Gastrocnemius medialis (tissue), 4 donors: Measurements from ENCODE around the gene TWF2. TPM values are rescaled to one million over a fixed set of nuclear protein-coding genes. Genes with fewer than 3 reads are reported as not detected.
A peak's percentile ranks its signal among the peaks of the same experiment; 100 is the strongest.

Experiments
- ATAC-seq, 2 donors: fragments of 150-250 bp; one replicate each; pipeline ENCODE4 v1.9.1; 2016
- DNase-seq, 2 donors: peaks; one replicate each; pipeline ENCODE4 v3.0.0-alpha.2; 2019
- H3K27ac ChIP-seq, 4 donors: fragments of 200-600 bp; sonication (generic); 1 replicate in 1 of 4; 2 replicates in 3 of 4; pipeline ENCODE4 v1.5.1; 2016 to 2018; ENCODE audit warnings: mild to moderate bottlenecking in 2 of 4, moderate library complexity in 1 of 4
- H3K27me3 ChIP-seq, 3 donors: fragments of 200-600 bp; sonication (generic) in 2 of 3; 1 replicate in 1 of 3; 2 replicates in 2 of 3; pipeline versions ENCODE4 v1.5.1 to v1.6.0; 2016 to 2019; ENCODE audit warnings: mild to moderate bottlenecking in 1 of 3, moderate library complexity in 1 of 3
- H3K36me3 ChIP-seq, 2 donors: fragments of 200-600 bp; sonication (generic) in 1 of 2; one replicate each; pipeline ENCODE4 v1.5.1; 2017 to 2018
- H3K4me1 ChIP-seq, 2 donors: fragments of 200-600 bp; sonication (generic) in 1 of 2; one replicate each; pipeline ENCODE4 v1.5.1; 2016 to 2017; ENCODE audit warnings: mild to moderate bottlenecking in 2 of 2
- H3K4me3 ChIP-seq, 4 donors: fragments of 200-600 bp; sonication (generic) in 3 of 4; 1 replicate in 1 of 4; 2 replicates in 3 of 4; pipeline ENCODE4 v1.5.1; 2016 to 2019; ENCODE audit warnings: mild to moderate bottlenecking in 2 of 4
- H3K9me3 ChIP-seq, 3 donors: fragments of 200-600 bp; sonication (generic) in 2 of 3; 1 replicate in 1 of 3; 2 replicates in 2 of 3; pipeline ENCODE4 v1.5.1; 2016 to 2019
- CTCF ChIP-seq, 5 experiments: fragments of 450-650 bp in 3 of 5; fragments of 200-600 bp in 2 of 5; sonication (generic) in 2 of 5; IDR thresholded peaks in 4 of 5; conservative IDR thresholded peaks in 1 of 5; 1 replicate in 4 of 5; 2 replicates in 1 of 5; pipeline ENCODE4 v1.5.1; 2016 to 2019; ENCODE audit warnings: antibody characterized with exemption in 5 of 5, mild to moderate bottlenecking in 3 of 5, moderate library complexity in 3 of 5
- POLR2A ChIP-seq, 2 donors: fragments of 450-650 bp; IDR thresholded peaks; one replicate each; pipeline ENCODE4 v1.6.1; 2017; ENCODE audit warnings: antibody characterized with exemption in 2 of 2, mild to moderate bottlenecking in 2 of 2, moderate library complexity in 2 of 2
- in situ Hi-C, 4 donors: fragments of 200-750 bp; cut with MboI; loops; one replicate each; pipeline versions ENCODE4 v1.15.0 to v1.8.0; 2017; ENCODE audit warnings: low sequenced_read_pairs in 4 of 4
- intact Hi-C: fragments of 100-400 bp; cut with DNase I; formaldehyde crosslinking; loops from one replicate; pipeline ENCODE4 v1.15.1; 2023; ENCODE audit warnings: low total_unique reads
- total RNA-seq, 4 donors: library from RNA; depleted of rRNA; stranded (reverse); fragments of >200 nt; gene quantifications; one replicate each; pipeline versions ENCODE4 v1.1.0 to v1.2.3, GENCODE V29; 2016

Gene TWF2
- total RNA-seq, 4 donors from 2014 or later: 99.2 to 222 (median 168) TPM

- no peaks in the 10 kb centered on the region for H3K9me3 ChIP-seq
- peak overlapping the region; percentile 83 to 100 (median 86) for H3K4me3 ChIP-seq
- TF ChIP-seq POLR2A (IDR thresholded peaks at IDR 0.05): no peak
- no peak for TF ChIP-seq CTCF (IDR thresholded peaks at IDR 0.05 in 4 of 5, conservative IDR thresholded peaks at IDR 0.05 in 1 of 5)
- no peak for ATAC-seq
- no peak for DNase-seq
- H3K36me3 ChIP-seq: peaks cover 0 to 45% of the 10 kb centered on the region in 2 donors
- in situ Hi-C loops (no loop called here), intact Hi-C loops (loop anchor here (2.0 kb wide), 1 partner anchor 44 kb away; the partner anchor contains the start of gene POC1A)
- peak overlapping the region; percentile 88 to 97 (median 92) for H3K27ac ChIP-seq
- peaks cover 30 to 34% of the 10 kb centered on the region in 2 donors for H3K4me1 ChIP-seq
- no peaks in the 10 kb centered on the region for H3K27me3 ChIP-seq
These were observed 40.0 kb downstream of the TWF2 start for GRCh38 chr3:52198643-52199608.

- Histone ChIP-seq H3K9me3 (no peaks in the 10 kb centered on the region), H3K36me3 (peaks cover 0 to 36% of the 10 kb centered on the region in 2 donors), H3K27ac (peak within 1 kb of the TSS; percentile 88 to 97 (median 92)), H3K4me1 (peaks cover 30 to 34% of the 10 kb centered on the region in 2 donors), H3K27me3 (no peaks in the 10 kb centered on the region), H3K4me3 (peak within 1 kb of the TSS; percentile 83 to 100 (median 86))
- in situ Hi-C loops: no loop called here
- TF ChIP-seq CTCF (IDR thresholded peaks at IDR 0.05 in 4 of 5, conservative IDR thresholded peaks at IDR 0.05 in 1 of 5) (peak in 3 of 5 experiments; percentile 22 to 42 (median 25)), POLR2A (IDR thresholded peaks at IDR 0.05) (peak; percentile 85 to 96)
- peak; percentile 75 to 90 for DNase-seq
- intact Hi-C loops: loop anchor here (2.0 kb wide), 1 partner anchor 43 kb away; the partner anchor contains the start of gene POC1A
- peak; percentile 89 to 92 for ATAC-seq
These were observed 40.9 kb downstream of the TWF2 start, which contains the start of gene ALAS1 for GRCh38 chr3:52197842-52198625. Gene ALAS1 (plus strand): TSS chr3:52198160. CDS start chr3:52199242, 1,082 bp downstream.

- ATAC-seq (no peak), DNase-seq (no peak)
- Histone ChIP-seq H3K27ac (peak overlapping the region; percentile 88 to 97 (median 92)), H3K9me3 (no peaks in the 10 kb centered on the region), H3K4me3 (peak overlapping the region; percentile 83 to 100 (median 86)), H3K4me1 (peaks cover 30 to 34% of the 10 kb centered on the region in 2 donors), H3K36me3 (peaks cover 0 to 30% of the 10 kb centered on the region in 2 donors), H3K27me3 (no peaks in the 10 kb centered on the region)
- intact Hi-C loops: no loop called here
- no peak for TF ChIP-seq CTCF (IDR thresholded peaks at IDR 0.05 in 4 of 5, conservative IDR thresholded peaks at IDR 0.05 in 1 of 5)
- TF ChIP-seq POLR2A (IDR thresholded peaks at IDR 0.05): no peak
- in situ Hi-C loops: no loop called here
These were observed 41.5 kb downstream of the TWF2 start for GRCh38 chr3:52197499-52197841.

GRCh38 chr3:52196977-52197376, 42.0 kb downstream of the TWF2 start:
- intact Hi-C loops: no loop called here
- Histone ChIP-seq H3K4me3 (no peak overlapping the region), H3K36me3 (peaks cover 0 to 25% of the 10 kb centered on the region in 2 donors), H3K9me3 (no peaks in the 10 kb centered on the region), H3K4me1 (peaks cover 30 to 34% of the 10 kb centered on the region in 2 donors), H3K27ac (peak overlapping the region in 3 of 4 donors; percentile 90 to 97 (median 94)), H3K27me3 (no peaks in the 10 kb centered on the region)
- in situ Hi-C loops: no loop called here
- ATAC-seq (no peak), DNase-seq (no peak)
- no peak for TF ChIP-seq POLR2A (IDR thresholded peaks at IDR 0.05)
- TF ChIP-seq CTCF (IDR thresholded peaks at IDR 0.05 in 4 of 5, conservative IDR thresholded peaks at IDR 0.05 in 1 of 5): no peak
